GM19467 (cell line): Measurements from ENCODE around the gene CAMK2D.
"Not testable (repeated sequence)": the region's sequence is repeated elsewhere in the genome, so short reads cannot be mapped to it uniquely, and the experiment has no call there.

Experiments used
- ATAC-seq: cut with Tn5 transposase; IDR thresholded peaks from one replicate; pipeline ENCODE4 v1.9.1; 2021; ENCODE audit warnings: mild to moderate bottlenecking, moderate library complexity; ENCODE audit not compliant: unreplicated experiment

CAMK2D gene

GRCh38 chr4:113733685-113734084, 27.9 kb downstream of the CAMK2D start:
- ATAC-seq = no peak

- ATAC-seq = no peak
Measured at GRCh38 chr4:113732967-113733527, 28.5 kb downstream of the CAMK2D start.

GRCh38 chr4:113730467-113731216, 30.9 kb downstream of the CAMK2D start:
- ATAC-seq = no peak

- no peak for ATAC-seq
Measured at GRCh38 chr4:113727802-113728201, 33.7 kb downstream of the CAMK2D start.

GRCh38 chr4:113725963-113726362, 35.6 kb downstream of the CAMK2D start:
- no peak for ATAC-seq

- ATAC-seq = no peak
Measured at GRCh38 chr4:113718252-113718651, 43.3 kb downstream of the CAMK2D start.

- ATAC-seq = no peak
Measured at GRCh38 chr4:113711883-113712662, 49.5 kb downstream of the CAMK2D start.

- peak; percentile 56 for ATAC-seq
Measured at GRCh38 chr4:113708250-113708649, 53.3 kb downstream of the CAMK2D start.

- no peak for ATAC-seq
Measured at GRCh38 chr4:113707048-113707447, 54.5 kb downstream of the CAMK2D start.

GRCh38 chr4:113705097-113705496, 56.4 kb downstream of the CAMK2D start:
- not testable (repeated sequence) for ATAC-seq

GRCh38 chr4:113702596-113702995, 58.9 kb downstream of the CAMK2D start:
- ATAC-seq = not testable (repeated sequence)

GRCh38 chr4:113701169-113701568, 60.4 kb downstream of the CAMK2D start:
- no peak for ATAC-seq

GRCh38 chr4:113700602-113701150, 60.9 kb downstream of the CAMK2D start:
- no peak for ATAC-seq

- no peak for ATAC-seq
Measured at GRCh38 chr4:113699772-113700171, 61.8 kb downstream of the CAMK2D start.

GRCh38 chr4:113697429-113697828, 64.1 kb downstream of the CAMK2D start:
- ATAC-seq = no peak

- no peak for ATAC-seq
Measured at GRCh38 chr4:113695328-113696169, 66.0 kb downstream of the CAMK2D start.

GRCh38 chr4:113694008-113694407, 67.5 kb downstream of the CAMK2D start:
- ATAC-seq = no peak

GRCh38 chr4:113692809-113693411, 68.6 kb downstream of the CAMK2D start:
- ATAC-seq = peak; percentile 72

- no peak for ATAC-seq
Measured at GRCh38 chr4:113691676-113692075, 69.9 kb downstream of the CAMK2D start.

GRCh38 chr4:113689394-113689793, 72.1 kb downstream of the CAMK2D start:
- ATAC-seq = no peak
